ENCODE results near the gene CCDC57.

DNA sequence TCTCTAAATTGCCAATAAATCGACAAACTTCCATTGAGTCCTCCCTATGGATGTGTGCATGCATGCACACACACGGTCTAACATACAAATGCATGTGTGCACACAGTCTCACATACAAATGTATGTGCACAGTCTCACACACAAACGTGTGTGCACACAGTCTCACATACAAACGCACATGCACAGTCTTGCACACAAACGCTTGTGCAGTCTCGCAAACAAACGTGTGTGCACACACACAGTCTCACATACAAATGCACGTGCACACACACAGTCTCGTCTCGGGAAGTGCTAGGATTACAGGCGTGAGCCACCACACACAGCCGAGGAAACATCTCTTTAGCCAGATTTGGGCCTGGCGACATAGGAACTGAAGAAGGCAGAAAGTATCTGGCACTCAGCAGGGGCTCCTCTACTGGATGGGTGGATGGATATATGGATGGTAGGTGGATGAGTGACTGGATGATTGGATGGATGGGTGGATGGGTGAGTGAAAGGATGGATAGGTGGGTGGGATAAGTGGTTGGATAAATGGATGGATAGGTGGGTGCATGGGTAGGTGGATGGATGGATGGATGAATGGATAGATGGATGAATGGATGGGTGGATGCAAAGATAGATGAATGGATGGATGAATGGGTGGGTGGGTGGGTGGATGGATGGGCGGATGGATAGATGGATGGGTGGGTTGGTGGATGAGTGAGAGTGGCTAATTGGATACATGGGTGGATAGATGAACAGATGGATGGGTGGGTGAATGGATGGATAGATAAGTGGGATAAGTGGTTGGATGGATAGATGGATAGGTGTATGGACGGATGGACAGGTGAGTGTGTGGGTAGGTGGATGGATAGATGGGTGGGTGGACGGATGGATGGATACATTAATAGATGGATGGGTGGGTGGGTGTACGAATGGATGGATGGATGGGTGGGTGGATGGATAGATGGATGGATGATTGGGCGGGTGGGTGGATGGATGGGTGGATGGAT, 65.7 kb downstream of the CCDC57 start:
- TF ChIP-seq, protein P1, sequence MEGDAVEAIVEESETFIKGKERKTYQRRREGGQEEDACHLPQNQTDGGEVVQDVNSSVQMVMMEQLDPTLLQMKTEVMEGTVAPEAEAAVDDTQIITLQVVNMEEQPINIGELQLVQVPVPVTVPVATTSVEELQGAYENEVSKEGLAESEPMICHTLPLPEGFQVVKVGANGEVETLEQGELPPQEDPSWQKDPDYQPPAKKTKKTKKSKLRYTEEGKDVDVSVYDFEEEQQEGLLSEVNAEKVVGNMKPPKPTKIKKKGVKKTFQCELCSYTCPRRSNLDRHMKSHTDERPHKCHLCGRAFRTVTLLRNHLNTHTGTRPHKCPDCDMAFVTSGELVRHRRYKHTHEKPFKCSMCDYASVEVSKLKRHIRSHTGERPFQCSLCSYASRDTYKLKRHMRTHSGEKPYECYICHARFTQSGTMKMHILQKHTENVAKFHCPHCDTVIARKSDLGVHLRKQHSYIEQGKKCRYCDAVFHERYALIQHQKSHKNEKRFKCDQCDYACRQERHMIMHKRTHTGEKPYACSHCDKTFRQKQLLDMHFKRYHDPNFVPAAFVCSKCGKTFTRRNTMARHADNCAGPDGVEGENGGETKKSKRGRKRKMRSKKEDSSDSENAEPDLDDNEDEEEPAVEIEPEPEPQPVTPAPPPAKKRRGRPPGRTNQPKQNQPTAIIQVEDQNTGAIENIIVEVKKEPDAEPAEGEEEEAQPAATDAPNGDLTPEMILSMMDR (IDR thresholded peaks at IDR 0.05): no peak
- TF ChIP-seq POLR2A (IDR thresholded peaks at IDR 0.05): no peak

Data from right lobe of liver (tissue), 4 donors.